HG03460 (cell line): ENCODE measurements around the gene ZNF438.
"Not testable (repeated sequence)": the region's sequence is repeated elsewhere in the genome, so short reads cannot be mapped to it uniquely, and the experiment has no call there.

ENCODE experiments used
- ATAC-seq: cut with Tn5 transposase; IDR thresholded peaks from one replicate; pipeline ENCODE4 v1.9.1; 2021; ENCODE audit not compliant: unreplicated experiment

Gene ZNF438, protein sequence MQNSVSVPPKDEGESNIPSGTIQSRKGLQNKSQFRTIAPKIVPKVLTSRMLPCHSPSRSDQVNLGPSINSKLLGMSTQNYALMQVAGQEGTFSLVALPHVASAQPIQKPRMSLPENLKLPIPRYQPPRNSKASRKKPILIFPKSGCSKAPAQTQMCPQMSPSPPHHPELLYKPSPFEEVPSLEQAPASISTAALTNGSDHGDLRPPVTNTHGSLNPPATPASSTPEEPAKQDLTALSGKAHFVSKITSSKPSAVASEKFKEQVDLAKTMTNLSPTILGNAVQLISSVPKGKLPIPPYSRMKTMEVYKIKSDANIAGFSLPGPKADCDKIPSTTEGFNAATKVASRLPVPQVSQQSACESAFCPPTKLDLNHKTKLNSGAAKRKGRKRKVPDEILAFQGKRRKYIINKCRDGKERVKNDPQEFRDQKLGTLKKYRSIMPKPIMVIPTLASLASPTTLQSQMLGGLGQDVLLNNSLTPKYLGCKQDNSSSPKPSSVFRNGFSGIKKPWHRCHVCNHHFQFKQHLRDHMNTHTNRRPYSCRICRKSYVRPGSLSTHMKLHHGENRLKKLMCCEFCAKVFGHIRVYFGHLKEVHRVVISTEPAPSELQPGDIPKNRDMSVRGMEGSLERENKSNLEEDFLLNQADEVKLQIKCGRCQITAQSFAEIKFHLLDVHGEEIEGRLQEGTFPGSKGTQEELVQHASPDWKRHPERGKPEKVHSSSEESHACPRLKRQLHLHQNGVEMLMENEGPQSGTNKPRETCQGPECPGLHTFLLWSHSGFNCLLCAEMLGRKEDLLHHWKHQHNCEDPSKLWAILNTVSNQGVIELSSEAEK

DNA sequence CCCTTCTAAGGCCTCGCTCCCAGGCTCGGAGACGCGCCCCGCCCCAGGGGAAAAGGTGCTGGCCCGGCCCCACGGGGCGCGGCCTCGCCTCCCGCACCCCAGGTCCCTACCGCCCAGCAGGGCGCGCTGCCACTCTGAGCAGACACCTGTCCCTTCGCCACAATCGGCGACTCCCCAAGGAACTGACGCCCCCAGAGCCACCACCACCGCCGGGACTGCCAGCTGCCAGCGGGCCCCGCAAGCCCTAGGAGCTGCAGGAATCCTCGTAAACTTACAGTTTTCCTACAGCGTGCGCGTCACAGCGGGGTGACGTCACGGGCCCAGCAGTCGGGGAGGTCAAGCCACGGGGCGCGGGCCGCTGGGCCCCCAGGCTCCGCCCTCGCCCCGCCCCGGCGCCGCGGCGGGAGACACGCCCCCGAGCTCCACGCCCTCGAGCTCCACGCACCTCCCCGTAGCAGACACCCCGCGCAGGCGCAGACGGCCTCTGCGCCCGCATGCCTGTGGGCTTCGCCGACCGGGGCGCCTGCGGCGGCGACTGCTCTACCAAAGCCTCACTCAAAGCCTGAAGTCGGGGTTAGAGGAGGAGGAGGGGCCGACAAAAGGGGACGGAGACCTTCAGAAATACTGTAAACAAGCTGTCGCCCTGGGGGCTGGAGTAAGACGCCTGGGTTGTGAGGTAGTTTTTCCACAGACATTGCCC, at the start of gene ZNF438:
Gene ZNF438 (minus strand): TSS at position 308 of the 700 bp plus-strand sequence. CDS start 154,831 bp downstream, outside the sequence.
- peak; percentile 85 for ATAC-seq

DNA sequence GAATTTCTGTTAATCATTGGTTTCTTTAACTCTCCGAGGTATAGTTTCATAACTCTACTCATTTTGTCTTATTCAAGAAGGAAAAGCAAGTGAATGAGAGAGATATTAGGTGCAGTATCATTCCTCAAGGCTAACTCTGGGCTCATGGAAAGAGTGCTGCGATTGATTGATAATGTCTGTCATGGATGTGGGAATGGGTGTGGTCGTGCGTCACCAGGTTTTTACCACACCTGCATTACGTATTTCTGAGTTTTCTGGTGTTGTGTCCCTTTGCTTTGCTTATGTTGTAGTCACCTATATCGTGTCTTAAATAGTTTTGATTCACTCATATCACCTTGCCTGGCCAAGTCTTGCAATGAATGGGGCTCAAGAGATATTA, 44.9 kb upstream of the ZNF438 start:
- no peak for ATAC-seq

DNA sequence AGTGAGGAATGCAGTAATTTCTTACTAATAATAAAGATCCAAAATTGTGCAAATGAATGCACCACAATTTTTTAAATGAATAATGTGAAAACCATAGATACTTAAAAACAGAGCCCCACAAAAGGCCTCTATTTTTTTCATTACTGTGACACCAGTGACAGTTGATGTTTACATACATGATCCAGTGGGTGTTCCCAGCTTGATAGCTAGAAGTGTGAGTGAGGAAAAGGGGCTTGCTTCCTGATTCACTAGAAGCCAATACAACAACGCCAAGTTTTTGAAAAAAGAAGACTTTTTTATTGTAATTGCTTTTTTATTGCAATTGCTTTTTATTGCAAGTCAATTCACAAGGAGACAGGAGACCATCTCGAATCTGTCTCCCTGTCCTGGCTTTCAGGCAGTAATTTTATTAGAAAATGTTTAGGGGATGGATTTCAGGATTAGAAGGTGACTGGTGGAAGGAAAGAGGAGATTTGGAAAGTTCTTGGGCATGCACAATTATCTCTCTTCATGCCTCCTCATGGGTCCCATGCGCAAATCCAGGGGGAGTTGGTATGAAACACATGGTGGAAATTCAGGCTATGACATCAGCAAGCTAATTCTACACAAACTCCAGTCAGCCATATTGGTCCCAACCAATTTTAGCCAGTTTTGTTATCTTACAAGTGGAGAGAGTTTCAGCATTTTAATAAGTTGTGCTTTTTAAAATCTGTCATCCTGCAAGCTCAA, 44.4 kb upstream of the ZNF438 start:
- ATAC-seq = no peak

DNA sequence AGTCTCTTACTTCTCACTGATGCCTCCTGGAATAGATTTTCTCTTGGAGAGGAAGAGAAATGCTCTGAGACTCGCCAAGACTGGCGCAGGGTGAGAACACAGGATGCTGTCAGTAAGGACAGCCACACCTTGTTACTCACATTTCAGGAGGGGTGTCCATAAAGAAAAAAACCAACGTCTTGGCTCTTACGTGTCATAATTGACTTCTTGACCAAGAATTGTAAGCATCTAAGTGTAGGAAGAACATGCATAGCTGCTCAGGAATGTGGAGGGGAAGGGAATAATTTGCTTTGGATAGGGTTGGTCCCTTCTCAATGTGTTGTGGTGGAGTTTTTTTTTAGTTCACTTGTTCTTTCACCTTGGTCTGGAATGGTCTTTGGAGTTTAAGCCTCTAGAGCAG, 43.8 kb upstream of the ZNF438 start:
- no peak for ATAC-seq

DNA sequence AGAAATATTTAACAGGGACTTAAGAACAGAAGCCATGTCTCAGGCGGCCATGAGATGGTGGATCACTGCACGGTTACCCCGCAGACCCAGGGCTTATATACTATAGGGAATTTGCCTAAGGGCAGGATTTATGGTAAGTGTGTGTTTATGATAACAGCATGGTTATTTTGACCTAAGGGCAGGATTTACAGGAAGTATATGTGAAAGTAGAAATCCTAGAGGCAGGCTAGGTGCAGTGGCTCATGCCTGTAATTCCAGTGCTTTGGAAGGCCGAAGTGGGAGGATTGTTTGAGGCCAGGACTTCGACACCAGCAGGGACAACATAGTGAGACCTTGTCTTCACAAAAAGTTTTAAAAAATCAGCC, 43.0 kb upstream of the ZNF438 start:
- ATAC-seq = no peak

DNA sequence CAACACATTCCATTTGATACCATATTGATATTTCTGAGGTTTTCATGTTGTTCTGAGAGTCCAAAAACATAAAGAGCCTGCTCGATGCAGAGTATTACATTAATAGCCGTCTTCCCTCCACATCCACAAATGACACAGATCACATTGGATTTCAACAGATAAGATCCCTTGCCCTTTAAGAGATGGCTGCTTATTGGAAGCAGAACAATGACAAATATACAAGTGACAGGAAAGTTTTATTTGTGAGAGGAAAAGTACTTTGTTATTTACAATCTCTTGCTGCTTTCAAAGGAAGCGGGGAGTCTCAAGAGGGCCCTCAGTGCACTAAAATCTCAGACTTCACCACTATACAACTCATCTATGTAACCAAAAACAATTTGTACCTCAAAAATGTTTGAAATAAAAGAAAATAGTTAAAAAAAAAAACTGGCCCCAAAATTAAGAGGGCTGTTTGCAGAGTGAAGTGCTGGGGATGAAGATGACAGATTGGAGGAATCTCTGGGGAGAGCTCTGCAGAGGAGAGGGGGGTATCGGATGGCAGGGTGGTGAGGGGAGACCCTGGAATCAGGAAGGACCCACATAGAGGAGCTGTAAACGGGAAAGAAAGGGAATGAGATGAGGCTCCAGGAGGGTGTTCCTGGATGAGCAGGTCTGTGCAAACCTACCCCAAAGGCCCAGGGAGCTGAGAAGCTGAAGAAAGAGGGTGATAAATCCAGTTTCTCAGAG, 42.5 kb upstream of the ZNF438 start:
- ATAC-seq = no peak

DNA sequence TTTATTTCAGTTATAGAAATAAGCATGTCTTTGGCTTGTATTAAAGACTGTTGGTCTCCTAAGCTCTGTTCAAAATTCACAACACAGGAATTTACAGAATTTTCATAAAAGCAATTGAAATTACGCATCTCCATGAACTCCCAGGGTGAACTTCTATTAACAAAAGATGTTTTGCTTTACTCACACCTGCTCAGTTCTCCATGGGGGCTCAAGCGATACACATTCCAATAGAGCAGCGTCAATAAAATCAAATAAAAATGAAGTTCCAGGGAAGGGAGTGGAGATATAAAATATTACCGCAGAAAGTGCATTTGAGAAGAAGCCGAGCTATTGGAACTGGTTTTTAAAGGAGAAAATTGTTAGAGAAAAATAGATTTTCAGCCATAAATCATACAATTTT, 41.5 kb upstream of the ZNF438 start:
- ATAC-seq = no peak

DNA sequence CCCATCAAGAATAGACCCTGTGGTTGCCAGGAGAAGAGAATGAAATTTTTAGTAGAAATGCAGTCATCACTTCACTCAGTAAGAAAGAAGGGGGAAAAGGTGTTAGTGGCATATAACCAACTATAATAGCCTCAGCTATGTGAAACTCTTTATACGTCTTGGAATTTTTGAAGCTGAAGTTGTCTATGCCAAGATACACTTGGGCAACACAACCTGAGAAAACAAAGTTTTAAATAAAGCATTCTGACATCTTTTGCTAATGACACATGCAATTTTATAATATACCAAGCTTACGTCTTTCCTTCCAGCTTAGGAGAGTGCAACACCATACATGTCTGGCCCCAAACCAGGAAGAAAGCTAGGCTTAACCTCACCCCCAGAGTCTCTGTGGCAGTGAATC, 40.8 kb upstream of the ZNF438 start:
- ATAC-seq = no peak

DNA sequence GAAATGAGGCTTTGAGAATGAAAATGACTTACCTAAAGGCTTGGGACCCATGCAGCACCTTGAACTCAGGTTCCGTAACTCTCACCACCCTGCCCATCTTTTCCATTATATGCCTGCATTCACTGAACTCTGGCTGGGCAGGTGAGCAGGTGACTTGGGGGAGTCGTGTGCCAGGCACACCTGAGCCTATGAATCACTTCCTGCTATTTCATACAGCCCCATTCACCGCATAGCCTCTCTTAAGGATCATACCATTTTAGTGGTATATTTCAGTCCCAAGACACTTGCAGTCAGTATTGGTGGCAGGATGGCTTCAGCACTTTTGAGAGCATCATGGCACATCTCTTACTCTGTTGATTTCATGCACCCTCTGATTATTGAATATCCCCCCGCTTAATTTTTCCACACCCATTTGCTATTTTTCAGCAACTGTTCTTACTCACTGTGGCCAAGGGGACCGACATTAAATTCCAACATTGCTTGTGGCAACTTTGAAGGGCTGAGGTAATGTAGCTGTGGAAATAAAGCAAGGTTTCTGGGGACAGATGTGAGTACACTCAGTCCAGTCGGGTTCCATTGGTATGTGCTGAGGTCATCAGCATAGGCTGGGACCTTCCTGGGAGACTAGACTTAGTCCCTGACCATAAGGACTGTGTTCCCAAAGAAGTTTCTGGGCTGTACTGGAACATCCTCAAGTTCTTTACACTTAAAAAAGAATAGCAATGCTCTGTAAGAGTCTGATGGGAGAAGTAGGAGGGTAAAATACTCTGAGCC, 39.8 kb upstream of the ZNF438 start:
- no peak for ATAC-seq

DNA sequence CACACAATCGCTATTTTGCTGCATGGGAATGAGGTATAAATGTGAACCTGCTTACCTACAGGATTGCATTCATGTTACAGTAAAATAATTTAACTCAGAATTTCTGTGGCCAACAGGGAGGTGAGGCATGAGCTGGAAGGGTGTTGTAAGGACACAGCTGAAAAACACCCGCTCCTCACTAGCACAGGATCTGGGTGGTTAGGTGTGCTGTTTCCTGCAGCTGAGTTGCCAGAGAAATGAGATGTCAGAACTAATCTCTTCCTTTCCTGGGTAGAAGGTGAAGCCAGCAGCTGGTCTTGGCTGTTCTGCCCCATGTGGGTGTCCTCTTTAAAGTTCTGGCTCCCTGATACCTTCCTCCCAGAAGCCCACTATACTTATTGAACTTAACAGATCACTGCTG, 39.0 kb upstream of the ZNF438 start:
- no peak for ATAC-seq

DNA sequence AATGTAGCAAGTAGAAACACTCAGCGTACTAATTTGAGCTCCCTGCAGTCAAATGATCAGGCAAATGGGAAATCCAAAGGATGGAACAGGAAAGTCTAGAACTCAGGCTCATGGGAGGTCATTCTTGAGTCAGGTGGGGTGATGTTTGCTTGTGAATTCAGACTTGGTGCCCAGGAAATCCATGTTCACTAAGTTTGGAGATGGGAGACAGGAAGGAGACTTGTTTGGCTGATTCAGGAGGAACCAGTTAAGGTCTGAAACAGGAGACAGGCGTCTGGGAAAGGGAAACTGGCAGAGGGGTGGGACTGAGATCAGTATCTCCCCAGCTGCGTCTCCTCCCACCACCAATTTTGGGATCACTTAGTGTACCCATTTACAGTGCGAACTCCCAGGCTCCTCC, 38.4 kb upstream of the ZNF438 start:
- no peak for ATAC-seq

DNA sequence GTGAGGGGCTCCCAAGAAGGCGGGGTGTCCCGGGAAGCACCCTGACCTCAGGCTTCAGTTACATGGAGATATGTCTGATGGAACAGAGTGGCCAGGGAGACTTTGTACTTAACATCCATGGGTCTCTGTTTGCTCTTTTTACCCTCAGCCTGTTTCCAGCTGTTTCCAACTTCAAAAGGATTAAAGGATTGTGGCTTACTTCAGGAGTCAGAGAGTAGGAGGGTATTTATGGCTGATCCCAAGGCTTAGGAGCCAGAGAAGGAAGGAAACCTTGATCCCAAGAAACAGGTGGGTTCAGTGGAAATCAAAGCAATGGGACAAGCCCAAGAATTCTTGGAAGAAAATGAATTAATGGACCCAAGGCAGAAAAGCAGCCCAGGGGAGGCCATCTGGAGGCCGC, 37.7 kb upstream of the ZNF438 start:
- ATAC-seq = no peak

DNA sequence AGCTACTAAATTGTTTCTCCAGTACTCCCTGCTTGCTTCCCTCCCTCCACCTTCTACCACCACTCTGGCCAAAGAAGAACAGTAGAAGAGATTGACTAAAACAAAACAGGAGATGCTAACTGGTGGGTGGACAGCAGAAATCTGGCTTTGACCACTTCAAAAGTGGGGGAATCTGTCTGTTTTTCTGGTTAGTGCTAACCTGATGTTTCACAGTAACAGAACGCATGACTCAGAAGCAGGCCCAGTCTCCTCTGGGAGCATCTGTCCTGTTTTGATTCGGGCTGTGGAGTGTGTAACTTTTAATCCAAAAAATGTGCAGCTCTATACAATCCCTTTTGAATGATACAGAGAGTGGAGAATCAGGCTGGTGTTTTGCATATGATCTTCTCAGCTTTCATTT, 32.7 kb upstream of the ZNF438 start:
- ATAC-seq = no peak

DNA sequence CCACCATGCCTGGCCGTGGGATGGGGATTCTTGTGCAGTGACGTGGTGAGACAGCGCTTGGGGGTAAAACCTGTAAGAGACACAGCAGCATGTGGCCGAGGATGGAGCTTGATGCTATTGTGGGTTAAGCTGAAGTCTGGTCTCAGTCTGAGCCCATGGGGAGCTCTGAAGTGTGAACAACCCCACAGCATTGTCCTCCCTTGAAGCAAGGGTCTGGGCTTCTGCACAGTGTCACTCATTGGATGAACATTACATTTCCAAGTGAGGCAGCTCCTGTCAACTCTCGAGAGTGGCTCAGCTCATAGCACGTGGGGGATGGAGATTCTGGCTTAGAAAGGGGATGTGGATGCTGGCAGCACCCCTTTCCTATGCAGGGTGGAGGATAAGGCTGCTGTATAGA, 32.2 kb upstream of the ZNF438 start:
- ATAC-seq = no peak

DNA sequence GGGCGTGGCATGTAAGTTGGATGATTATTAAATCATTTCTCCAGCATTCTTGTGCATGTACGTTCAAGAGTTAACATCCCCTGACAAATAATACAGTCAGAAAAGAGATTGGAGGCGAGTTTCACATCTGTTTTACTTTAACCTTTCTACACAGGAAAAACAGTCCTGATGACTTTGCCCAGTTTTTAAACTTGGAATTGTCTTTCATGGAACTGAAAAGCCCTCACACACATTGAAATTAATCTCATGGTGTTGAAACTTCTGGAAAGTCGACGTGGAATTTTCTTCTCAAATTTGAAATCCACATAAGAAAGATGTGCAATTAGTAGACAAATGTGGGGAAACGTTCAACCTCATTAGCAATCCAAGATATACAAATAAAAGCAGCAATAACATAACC, 31.2 kb upstream of the ZNF438 start:
- ATAC-seq = no peak

DNA sequence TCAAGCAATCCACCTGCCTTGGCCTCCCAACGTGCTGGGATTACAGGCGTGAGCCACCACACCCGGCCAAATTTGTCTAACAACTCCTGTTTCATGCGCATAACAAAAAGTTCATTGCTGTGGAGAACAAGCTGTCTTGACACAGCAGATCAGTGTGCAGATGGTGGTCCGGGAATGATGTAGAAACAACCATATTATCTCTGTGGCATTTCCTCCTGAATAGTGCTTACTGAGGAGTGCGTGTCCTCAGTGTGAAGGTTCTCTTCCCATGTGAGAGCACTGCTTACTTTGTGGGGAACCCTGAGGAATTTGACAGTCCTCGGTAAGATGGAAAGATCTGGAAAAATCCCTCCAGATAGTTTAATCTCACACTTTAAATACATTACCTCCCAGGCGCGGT, 30.3 kb upstream of the ZNF438 start:
- no peak for ATAC-seq

DNA sequence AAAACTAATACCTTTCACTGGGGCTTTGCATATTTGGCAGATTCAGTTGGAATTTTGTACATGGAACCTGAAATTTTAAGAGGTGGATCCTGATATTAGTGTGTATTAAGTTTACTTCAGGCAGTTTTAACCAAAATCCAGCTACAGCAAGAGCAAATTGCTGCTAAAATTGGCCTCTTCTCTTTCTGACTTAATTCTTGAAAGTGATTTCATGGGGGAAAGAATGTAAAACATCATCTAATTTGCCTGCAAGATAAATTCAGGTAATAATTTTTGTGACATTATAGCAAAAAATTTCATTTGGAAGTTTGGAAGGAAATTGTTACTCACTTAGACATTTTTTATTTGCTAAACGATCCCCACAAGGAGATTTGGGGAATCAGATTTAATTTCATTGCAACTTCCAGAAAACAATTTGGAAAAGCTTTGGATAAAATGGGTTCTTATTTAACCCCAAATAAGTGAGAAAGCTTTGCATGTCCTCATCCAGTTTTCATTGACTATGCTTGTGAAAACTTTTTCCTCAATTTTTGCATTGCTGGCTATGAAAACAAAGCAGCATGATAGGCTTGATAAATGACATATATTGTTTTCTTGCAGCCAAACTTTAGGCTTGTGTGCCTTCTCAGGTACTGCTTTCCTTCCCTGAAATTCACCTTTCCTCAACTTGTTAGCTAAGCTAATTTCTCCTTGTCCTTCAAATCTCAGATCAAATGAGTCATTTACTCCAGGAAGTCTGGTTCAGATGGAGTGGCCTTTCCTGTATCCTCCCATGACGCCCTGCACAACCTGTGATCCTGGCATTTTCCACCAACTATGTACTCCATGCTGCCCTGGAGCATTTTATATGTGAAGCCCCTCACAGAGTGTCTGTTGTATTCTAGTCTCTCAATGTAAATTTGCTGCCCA, 27.4 kb upstream of the ZNF438 start:
- ATAC-seq = no peak

DNA sequence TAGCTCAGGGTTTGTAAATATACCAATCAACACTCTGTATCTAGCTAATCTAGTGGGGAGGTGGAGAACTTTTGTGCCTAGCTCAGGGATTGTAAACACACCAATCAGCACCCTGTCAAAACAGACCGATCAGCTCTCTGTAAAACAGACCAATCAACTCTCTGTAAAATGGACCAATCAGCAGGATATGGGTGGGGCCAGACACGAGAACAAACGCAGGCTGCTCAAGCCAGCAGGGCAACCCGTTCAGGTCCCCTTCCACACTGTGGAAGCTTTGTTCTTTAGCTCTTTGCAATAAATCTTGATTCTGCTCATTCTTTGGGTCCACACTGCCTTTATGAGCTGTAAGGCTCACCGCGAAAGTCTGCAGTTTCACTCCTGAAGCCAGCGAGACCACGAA, 25.0 kb upstream of the ZNF438 start:
- ATAC-seq = not testable (repeated sequence)
